ENCODE data around the gene DYNLT2. TPM values are rescaled to one million over a fixed set of nuclear protein-coding genes. Genes with fewer than 3 reads are reported as not detected.

Gene DYNLT2
- total and polyA plus RNA-seq, 2 of the 13 experiments (the other 11 are each of a cell fraction or from before 2014, with no cell fraction given): 2.1 to 4.3 TPM

DNA sequence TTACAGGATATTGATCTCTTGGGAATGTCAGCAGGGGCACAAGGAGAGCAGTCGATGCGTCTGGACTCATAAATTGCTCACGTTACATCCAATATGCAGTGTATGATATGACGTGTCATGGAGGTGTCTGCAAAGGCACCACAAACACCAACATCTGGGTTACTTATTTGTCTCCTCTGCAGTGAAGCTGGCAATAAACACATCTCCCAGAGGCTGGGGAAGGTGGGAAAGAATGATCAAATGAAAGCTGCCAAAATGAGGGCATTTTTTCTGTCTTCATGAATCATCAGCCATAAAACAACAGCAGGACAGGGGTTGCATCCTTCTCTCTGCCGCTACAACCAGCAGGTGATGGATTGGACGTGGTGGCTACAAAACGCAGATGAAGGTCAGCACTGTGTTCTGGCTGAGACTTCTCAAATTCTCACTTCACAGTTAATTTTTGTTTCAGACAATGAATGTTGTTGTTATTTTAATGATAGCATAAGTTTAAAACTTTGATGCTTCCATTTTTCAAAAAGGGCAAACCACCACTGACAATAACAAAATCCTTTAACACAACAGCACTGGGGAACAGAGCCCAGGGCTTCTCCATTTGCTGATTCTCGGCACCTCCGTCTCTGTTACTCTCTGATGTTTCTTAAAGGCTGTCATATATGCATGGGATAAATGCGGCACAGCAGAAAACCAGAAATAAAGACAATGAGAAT, 47.5 kb upstream of the DYNLT2 start (continued):
- TF ChIP-seq, protein P1, sequence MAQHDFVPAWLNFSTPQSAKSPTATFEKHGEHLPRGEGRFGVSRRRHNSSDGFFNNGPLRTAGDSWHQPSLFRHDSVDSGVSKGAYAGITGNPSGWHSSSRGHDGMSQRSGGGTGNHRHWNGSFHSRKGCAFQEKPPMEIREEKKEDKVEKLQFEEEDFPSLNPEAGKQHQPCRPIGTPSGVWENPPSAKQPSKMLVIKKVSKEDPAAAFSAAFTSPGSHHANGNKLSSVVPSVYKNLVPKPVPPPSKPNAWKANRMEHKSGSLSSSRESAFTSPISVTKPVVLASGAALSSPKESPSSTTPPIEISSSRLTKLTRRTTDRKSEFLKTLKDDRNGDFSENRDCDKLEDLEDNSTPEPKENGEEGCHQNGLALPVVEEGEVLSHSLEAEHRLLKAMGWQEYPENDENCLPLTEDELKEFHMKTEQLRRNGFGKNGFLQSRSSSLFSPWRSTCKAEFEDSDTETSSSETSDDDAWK (CRISPR knock-in tag; IDR thresholded peaks at IDR 0.05): no peak
- TF ChIP-seq ZNF614 (CRISPR knock-in tag; IDR thresholded peaks at IDR 0.05; ENCODE audit: borderline replicate concordance): no peak
- 0 out of 2 replicates have a peak, but pooled peaks have one; percentile 26 for TF ChIP-seq RBFOX2 (IDR thresholded peaks at IDR 0.05; ENCODE audit: low read depth, low read length)
- TF ChIP-seq NFRKB (IDR thresholded peaks at IDR 0.05): no peak
- TF ChIP-seq, protein P2, sequence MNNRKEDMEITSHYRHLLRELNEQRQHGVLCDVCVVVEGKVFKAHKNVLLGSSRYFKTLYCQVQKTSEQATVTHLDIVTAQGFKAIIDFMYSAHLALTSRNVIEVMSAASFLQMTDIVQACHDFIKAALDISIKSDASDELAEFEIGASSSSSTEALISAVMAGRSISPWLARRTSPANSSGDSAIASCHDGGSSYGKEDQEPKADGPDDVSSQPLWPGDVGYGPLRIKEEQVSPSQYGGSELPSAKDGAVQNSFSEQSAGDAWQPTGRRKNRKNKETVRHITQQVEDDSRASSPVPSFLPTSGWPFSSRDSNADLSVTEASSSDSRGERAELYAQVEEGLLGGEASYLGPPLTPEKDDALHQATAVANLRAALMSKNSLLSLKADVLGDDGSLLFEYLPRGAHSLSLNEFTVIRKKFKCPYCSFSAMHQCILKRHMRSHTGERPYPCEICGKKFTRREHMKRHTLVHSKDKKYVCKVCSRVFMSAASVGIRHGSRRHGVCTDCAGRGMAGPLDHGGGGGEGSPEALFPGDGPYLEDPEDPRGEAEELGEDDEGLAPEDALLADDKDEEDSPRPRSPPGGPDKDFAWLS (CRISPR knock-in tag; IDR thresholded peaks at IDR 0.05; ENCODE audit: borderline replicate concordance): no peak
- TF ChIP-seq, protein P3, sequence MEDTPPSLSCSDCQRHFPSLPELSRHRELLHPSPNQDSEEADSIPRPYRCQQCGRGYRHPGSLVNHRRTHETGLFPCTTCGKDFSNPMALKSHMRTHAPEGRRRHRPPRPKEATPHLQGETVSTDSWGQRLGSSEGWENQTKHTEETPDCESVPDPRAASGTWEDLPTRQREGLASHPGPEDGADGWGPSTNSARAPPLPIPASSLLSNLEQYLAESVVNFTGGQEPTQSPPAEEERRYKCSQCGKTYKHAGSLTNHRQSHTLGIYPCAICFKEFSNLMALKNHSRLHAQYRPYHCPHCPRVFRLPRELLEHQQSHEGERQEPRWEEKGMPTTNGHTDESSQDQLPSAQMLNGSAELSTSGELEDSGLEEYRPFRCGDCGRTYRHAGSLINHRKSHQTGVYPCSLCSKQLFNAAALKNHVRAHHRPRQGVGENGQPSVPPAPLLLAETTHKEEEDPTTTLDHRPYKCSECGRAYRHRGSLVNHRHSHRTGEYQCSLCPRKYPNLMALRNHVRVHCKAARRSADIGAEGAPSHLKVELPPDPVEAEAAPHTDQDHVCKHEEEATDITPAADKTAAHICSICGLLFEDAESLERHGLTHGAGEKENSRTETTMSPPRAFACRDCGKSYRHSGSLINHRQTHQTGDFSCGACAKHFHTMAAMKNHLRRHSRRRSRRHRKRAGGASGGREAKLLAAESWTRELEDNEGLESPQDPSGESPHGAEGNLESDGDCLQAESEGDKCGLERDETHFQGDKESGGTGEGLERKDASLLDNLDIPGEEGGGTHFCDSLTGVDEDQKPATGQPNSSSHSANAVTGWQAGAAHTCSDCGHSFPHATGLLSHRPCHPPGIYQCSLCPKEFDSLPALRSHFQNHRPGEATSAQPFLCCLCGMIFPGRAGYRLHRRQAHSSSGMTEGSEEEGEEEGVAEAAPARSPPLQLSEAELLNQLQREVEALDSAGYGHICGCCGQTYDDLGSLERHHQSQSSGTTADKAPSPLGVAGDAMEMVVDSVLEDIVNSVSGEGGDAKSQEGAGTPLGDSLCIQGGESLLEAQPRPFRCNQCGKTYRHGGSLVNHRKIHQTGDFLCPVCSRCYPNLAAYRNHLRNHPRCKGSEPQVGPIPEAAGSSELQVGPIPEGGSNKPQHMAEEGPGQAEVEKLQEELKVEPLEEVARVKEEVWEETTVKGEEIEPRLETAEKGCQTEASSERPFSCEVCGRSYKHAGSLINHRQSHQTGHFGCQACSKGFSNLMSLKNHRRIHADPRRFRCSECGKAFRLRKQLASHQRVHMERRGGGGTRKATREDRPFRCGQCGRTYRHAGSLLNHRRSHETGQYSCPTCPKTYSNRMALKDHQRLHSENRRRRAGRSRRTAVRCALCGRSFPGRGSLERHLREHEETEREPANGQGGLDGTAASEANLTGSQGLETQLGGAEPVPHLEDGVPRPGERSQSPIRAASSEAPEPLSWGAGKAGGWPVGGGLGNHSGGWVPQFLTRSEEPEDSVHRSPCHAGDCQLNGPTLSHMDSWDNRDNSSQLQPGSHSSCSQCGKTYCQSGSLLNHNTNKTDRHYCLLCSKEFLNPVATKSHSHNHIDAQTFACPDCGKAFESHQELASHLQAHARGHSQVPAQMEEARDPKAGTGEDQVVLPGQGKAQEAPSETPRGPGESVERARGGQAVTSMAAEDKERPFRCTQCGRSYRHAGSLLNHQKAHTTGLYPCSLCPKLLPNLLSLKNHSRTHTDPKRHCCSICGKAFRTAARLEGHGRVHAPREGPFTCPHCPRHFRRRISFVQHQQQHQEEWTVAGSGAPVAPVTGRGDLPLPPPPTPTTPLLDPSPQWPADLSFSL (CRISPR knock-in tag; IDR thresholded peaks at IDR 0.05): no peak
- TF ChIP-seq ZNF558 (CRISPR knock-in tag; IDR thresholded peaks at IDR 0.05; ENCODE audit: borderline replicate concordance): no peak
- TF ChIP-seq HOXD1 (CRISPR knock-in tag; IDR thresholded peaks at IDR 0.05): 0 out of 2 replicates have a peak, but pooled peaks have one; percentile 10
- no peak for TF ChIP-seq TSC22D2 (CRISPR knock-in tag; IDR thresholded peaks at IDR 0.05; ENCODE audit: borderline replicate concordance)
- TF ChIP-seq ZNF761 (CRISPR knock-in tag; conservative IDR thresholded peaks at IDR 0.05): no peak
- TF ChIP-seq SNAI1 (CRISPR knock-in tag; IDR thresholded peaks at IDR 0.05; ENCODE audit: borderline replicate concordance): no peak
- TF ChIP-seq, protein P4, sequence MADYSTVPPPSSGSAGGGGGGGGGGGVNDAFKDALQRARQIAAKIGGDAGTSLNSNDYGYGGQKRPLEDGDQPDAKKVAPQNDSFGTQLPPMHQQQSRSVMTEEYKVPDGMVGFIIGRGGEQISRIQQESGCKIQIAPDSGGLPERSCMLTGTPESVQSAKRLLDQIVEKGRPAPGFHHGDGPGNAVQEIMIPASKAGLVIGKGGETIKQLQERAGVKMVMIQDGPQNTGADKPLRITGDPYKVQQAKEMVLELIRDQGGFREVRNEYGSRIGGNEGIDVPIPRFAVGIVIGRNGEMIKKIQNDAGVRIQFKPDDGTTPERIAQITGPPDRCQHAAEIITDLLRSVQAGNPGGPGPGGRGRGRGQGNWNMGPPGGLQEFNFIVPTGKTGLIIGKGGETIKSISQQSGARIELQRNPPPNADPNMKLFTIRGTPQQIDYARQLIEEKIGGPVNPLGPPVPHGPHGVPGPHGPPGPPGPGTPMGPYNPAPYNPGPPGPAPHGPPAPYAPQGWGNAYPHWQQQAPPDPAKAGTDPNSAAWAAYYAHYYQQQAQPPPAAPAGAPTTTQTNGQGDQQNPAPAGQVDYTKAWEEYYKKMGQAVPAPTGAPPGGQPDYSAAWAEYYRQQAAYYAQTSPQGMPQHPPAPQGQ (CRISPR knock-in tag; IDR thresholded peaks at IDR 0.05; ENCODE audit: borderline replicate concordance): 0 out of 2 replicates have a peak, but pooled peaks have one; percentile 37
- no peak for TF ChIP-seq ZNF563 (CRISPR knock-in tag; IDR thresholded peaks at IDR 0.05)
- TF ChIP-seq ZNF296 (CRISPR knock-in tag; conservative IDR thresholded peaks at IDR 0.05): 0 out of 2 replicates have a peak, but pooled peaks have one; percentile 35
- TF ChIP-seq ZNF720 (CRISPR knock-in tag; IDR thresholded peaks at IDR 0.05): no peak
- TF ChIP-seq ZNF33A (CRISPR knock-in tag; IDR thresholded peaks at IDR 0.05; ENCODE audit: borderline replicate concordance): 0 out of 2 replicates have a peak, but pooled peaks have one; percentile 86
- no peak for TF ChIP-seq RBAK (CRISPR knock-in tag; IDR thresholded peaks at IDR 0.05)
- TF ChIP-seq ZC3H4 (CRISPR knock-in tag; IDR thresholded peaks at IDR 0.05; ENCODE audit: borderline replicate concordance): no peak; the same call in 1 of the 2 replicates

All from HepG2 (cell line).